ENCODE data around the gene CACNA1D.
A peak's percentile ranks its signal among the peaks of the same experiment; 100 is the strongest.

Gene CACNA1D

DNA sequence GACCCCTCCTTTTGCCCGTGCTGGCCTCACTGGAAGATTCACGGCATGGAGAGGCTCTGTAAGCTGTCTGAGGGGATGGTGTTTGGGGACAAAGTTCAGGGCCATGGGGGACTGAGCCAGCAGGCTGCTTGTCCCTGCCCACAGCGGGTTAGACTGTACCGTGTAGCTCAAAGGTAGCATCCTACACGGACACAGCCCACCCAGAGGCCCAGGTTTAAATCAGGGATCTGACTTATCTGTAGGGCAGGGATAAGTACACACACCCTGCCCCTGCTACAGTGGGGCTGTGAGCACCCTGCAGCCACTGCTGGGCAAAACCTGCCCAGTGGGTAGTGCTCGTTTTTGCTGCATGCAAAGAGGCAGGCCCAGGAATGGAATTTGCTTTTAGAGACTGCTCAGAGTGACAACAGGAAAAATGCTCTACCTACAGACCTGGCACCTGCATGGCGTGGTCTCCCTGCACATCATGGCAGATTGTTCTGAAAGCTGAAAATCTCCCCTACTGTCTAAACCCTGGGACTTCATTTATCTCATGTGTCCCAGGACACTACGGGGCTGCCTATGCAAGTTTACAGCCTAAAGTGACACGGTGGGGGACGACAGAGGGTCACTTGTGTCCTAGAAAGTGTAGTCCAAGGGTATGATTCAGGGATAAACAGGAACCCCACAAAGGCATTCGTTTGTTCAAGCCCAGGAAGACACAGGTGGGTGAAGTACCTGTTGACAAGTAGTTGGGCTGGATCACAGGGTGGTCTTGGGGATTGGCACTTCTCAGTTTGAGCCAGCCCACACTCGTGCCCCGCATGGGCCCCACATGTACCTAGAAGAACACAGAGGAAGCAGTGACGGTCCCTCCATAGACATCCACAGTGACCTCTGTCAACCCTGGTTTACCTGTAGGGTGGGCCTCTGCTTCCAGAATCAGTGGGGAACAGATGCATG, 324.1 kb downstream of the CACNA1D start:
- no peaks in the 10 kb centered on the region for H3K36me3 Mint-ChIP-seq (ENCODE audit: low read depth)
- H3K27ac Mint-ChIP-seq: no peak overlapping the region
- TF ChIP-seq, protein P1, sequence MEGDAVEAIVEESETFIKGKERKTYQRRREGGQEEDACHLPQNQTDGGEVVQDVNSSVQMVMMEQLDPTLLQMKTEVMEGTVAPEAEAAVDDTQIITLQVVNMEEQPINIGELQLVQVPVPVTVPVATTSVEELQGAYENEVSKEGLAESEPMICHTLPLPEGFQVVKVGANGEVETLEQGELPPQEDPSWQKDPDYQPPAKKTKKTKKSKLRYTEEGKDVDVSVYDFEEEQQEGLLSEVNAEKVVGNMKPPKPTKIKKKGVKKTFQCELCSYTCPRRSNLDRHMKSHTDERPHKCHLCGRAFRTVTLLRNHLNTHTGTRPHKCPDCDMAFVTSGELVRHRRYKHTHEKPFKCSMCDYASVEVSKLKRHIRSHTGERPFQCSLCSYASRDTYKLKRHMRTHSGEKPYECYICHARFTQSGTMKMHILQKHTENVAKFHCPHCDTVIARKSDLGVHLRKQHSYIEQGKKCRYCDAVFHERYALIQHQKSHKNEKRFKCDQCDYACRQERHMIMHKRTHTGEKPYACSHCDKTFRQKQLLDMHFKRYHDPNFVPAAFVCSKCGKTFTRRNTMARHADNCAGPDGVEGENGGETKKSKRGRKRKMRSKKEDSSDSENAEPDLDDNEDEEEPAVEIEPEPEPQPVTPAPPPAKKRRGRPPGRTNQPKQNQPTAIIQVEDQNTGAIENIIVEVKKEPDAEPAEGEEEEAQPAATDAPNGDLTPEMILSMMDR (IDR thresholded peaks at IDR 0.05; ENCODE audit: unreplicated experiment in 3 of 3): no peak
- H3K27me3 Mint-ChIP-seq (ENCODE audit: low read depth): no peaks in the 10 kb centered on the region
- H3K4me3 Mint-ChIP-seq: no peak overlapping the region
- H3K9me3 Mint-ChIP-seq: no peaks in the 10 kb centered on the region
- H3K4me1 Mint-ChIP-seq: peaks cover 14% of the 10 kb centered on the region

DNA sequence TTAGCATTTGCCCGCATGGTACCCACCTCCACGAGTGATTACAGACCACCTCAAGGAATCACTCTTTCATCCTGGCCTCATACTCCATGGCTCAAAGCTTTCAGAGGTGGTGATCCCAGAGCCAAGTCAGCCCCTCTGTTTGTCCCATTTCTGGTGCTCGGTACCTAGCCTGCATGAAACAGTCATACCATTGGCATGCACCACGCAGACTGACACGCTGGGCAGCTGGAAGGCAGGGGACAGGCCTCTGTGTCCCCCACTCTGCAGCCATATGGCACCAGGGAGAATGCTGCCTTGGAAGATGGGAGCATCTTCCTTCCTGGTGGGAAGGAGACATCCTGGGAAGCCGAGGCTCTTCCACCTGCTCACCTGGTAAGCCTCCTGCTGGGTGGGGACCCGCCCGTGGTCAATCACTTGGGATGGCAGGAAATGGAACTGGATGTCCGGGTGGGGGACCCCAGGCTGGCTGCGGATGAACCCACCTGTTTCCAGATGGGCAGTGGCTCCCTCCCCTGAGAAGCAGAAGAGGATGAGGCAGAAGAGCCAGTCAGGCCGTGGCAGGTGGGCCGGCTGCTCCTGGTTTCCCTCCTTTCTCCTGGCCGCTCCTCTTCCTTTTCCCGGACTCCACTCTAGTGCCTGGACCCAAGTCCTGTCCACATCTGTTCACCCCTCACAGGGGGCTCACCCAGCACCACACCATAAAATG, 324.9 kb downstream of the CACNA1D start:
- Mint-ChIP-seq H3K9me3 (no peaks in the 10 kb centered on the region), H3K36me3 (ENCODE audit: low read depth) (no peaks in the 10 kb centered on the region), H3K27me3 (ENCODE audit: low read depth) (no peaks in the 10 kb centered on the region), H3K27ac (no peak overlapping the region), H3K4me1 (peaks cover 14% of the 10 kb centered on the region), H3K4me3 (no peak overlapping the region)
- TF ChIP-seq, protein P1 (IDR thresholded peaks at IDR 0.05; ENCODE audit: unreplicated experiment in 3 of 3): no peak

DNA sequence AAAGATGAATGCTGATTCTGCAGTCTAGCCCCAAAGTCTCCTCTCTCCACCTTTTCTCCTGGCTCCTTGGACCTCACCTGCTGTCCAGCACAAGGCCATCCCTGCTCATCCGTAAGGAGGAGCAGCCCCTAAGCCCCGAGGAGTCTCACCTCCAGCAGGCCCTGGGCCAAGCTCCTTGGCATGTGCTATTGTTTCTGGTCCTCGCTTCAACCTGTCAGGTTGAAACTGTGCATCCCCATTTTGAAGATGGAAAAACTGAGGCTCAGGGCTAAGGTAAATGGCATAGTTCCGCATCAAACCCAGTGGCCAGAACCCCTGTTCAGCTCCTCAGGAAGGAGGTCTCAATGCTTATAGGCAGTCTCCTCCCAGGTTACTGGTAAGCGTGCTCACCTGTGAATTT, 325.7 kb downstream of the CACNA1D start:
- Mint-ChIP-seq H3K9me3 (no peaks in the 10 kb centered on the region), H3K4me3 (no peak overlapping the region), H3K27me3 (ENCODE audit: low read depth) (no peaks in the 10 kb centered on the region), H3K36me3 (ENCODE audit: low read depth) (no peaks in the 10 kb centered on the region), H3K27ac (no peak overlapping the region), H3K4me1 (peaks cover 14% of the 10 kb centered on the region)
- TF ChIP-seq, protein P1 (IDR thresholded peaks at IDR 0.05; ENCODE audit: unreplicated experiment in 3 of 3): no peak

DNA sequence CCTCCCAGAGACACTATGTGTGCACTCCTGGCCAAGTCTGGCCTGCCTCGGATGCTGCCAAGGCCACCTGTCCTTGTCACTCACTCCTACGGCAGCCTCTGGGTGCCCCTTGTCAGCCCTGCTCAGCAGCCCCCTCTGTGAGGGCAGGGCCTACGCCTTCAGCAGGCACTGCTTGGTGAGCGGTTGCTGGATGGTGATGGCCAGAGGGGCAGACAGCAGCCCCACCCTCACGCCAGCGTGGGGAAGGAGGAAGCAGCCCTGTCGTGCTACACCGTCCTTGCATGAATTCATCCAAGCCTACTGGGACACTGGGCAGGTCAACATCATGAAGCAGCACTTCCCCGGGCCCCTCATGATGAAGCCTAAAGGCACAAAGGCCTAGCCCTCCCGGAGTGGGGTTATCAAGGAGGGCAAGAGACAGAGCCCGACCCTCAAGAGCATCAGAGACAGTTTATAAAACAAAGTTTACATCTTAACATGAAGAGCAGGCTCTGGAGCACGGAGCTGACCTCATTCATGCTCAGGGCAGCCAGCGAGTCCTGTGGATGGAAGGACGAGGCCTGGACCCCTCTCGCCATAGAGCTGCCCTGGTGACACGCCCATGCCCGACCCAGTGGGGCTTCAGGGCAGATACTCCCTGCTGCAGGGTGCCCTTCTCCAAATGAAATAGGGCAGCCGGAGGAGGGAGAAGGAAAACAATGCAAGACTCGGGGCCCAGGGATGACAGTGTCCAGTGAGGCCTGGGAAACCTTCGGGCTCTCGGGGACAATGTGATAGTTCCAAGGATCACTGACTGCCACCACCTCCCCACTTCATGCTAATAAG, 326.6 kb downstream of the CACNA1D start:
- Mint-ChIP-seq H3K27me3 (ENCODE audit: low read depth) (no peaks in the 10 kb centered on the region), H3K4me1 (peaks cover 14% of the 10 kb centered on the region), H3K4me3 (no peak overlapping the region), H3K36me3 (ENCODE audit: low read depth) (no peaks in the 10 kb centered on the region), H3K27ac (peak overlapping the region in 1 of 3 experiments; percentile 27), H3K9me3 (peaks cover 4% of the 10 kb centered on the region)
- TF ChIP-seq, protein P1 (IDR thresholded peaks at IDR 0.05; ENCODE audit: unreplicated experiment in 3 of 3): no peak

DNA sequence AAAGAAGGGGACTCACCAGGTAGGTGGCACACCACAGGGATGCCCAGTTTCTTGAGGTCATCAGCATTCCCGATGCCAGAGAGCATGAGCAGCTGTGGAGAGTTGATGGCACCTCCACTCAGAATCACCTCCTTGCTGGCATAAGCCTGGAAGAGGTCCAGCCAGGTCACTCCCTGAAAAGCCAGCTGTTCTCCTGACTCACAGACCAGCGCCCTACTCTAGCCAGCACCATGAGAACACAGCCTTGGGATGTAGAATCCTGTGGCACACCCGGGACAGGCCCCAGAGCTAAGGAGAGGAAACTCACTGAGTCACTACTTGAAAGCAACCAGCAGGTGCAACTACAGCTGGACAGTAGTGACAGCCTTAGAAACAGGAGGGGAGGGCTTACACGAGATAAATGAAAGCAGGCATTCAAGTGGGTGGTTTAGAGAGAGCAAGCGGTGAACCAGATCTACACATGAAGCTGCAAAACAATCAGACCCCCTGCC, 327.3 kb downstream of the CACNA1D start:
- H3K4me3 Mint-ChIP-seq: no peak overlapping the region
- H3K27ac Mint-ChIP-seq: peak overlapping the region in 2 of 3 experiments; percentile 6 to 21
- peaks cover 4% of the 10 kb centered on the region for H3K9me3 Mint-ChIP-seq
- H3K36me3 Mint-ChIP-seq (ENCODE audit: low read depth): no peaks in the 10 kb centered on the region
- TF ChIP-seq, protein P1 (IDR thresholded peaks at IDR 0.05; ENCODE audit: unreplicated experiment in 3 of 3): no peak
- no peaks in the 10 kb centered on the region for H3K27me3 Mint-ChIP-seq (ENCODE audit: low read depth)
- peaks cover 14% of the 10 kb centered on the region for H3K4me1 Mint-ChIP-seq
